ENCODE results near the gene ZFP62.
A peak's percentile ranks its signal among the peaks of the same experiment; 100 is the strongest.

The ZFP62 gene

GRCh38 chr5:180869587-180869986 is 8.5 kb upstream of the ZFP62 start:
- H3K9me3 ChIP-seq, result no peaks in the 10 kb centered on the region
- H3K36me3 ChIP-seq, result no peaks in the 10 kb centered on the region
- no peak for TF ChIP-seq CTCF (IDR thresholded peaks at IDR 0.05)
- intact Hi-C loops (cut with DNase I; ENCODE audit: low total_unique reads), result loop anchor here (5.0 to 10.0 kb wide), 2 partner anchors 82 to 395 kb away; partner anchors contain the start of gene TRIM52
- peak in 1 of 2 donors; percentile 64 for DNase-seq
- no peaks in the 10 kb centered on the region for H3K27me3 ChIP-seq
- H3K27ac ChIP-seq, result no peak overlapping the region
- H3K4me1 ChIP-seq, result no peaks in the 10 kb centered on the region
- no peak overlapping the region for H3K4me3 ChIP-seq

- no peaks in the 10 kb centered on the region for H3K27me3 ChIP-seq
- H3K4me1 ChIP-seq, result no peaks in the 10 kb centered on the region
- peak; percentile 56 to 62 for TF ChIP-seq CTCF (IDR thresholded peaks at IDR 0.05)
- intact Hi-C loops (cut with DNase I; ENCODE audit: low total_unique reads), result loop anchor here (5.0 to 10.0 kb wide), 2 partner anchors 82 to 396 kb away; partner anchors contain the start of gene TRIM52
- no peak overlapping the region for H3K4me3 ChIP-seq
- no peak overlapping the region for H3K27ac ChIP-seq
- peak; percentile 88 to 89 for DNase-seq
- no peaks in the 10 kb centered on the region for H3K9me3 ChIP-seq
- no peaks in the 10 kb centered on the region for H3K36me3 ChIP-seq
Observed at GRCh38 chr5:180868960-180869359, 7.9 kb upstream of the ZFP62 start.

DNA sequence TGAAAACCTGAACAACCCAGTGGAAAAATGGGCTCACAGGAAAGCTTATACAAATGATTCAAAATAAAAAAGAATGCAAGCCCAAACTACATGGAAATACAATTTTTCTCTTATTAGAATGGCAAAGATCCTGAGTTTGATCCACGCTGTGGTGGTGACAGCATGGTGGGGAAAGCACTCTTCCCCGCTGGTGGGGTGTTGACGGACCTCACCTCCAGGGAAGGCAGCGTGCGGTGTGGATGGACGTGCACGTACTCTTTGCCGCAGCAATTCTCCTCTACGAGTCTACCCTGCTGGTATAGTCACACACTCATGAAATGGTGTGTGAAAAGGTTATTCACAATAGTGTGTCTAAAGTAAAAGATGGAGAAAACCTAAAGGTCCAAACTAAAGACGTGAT is 5.9 kb upstream of the ZFP62 start:
- no peak overlapping the region for H3K4me3 ChIP-seq

DNA sequence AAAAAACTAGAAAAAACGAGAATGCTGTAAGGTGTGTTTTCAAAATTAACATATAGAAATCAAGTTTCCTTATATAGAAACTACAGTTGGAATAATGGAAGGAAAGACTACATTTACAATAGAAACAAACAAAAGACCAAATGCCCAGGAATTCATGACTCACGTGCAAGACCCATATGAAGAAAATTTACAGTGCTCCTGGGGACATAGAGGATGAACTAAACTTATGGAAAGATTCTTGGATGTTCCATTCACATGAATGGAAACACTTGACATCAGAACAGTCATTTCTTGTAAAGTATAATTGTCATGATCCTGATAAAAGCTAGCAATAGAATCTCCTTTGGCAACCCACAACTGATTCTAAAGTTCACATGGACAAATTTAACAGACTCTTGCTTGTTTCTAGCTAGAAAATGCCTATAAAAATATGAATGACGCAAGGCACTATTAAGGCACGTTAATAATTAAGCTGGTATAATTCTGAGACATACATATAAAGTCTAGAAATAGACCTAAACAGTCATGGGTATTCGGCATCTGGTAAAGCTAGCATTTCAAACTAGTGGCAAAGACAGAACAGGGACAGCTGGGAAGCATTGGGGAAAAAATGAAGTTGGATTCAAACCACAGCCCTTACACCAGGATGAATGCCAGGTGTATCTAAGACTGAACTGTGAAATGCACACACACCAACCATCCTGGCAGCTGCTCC is 5.1 kb upstream of the ZFP62 start:
- no peaks in the 10 kb centered on the region for H3K27me3 ChIP-seq
- no peaks in the 10 kb centered on the region for H3K36me3 ChIP-seq
- TF ChIP-seq CTCF (IDR thresholded peaks at IDR 0.05), result no peak
- H3K4me3 ChIP-seq, result no peak overlapping the region
- H3K4me1 ChIP-seq, result peaks cover 0 to 3% (median 0%) of the 10 kb centered on the region in 4 donors
- intact Hi-C loops (cut with DNase I; ENCODE audit: low total_unique reads), result loop anchor here (5.0 to 10.0 kb wide), 2 partner anchors 79 to 399 kb away; partner anchors contain the start of gene TRIM52
- no peak overlapping the region for H3K27ac ChIP-seq
- no peaks in the 10 kb centered on the region for H3K9me3 ChIP-seq
- no peak for DNase-seq

More for the DNA sequence above, 5.9 kb upstream of the ZFP62 start:
- intact Hi-C loops (cut with DNase I; ENCODE audit: low total_unique reads), result loop anchor here (5.0 to 10.0 kb wide), 2 partner anchors 80 to 398 kb away; partner anchors contain the start of gene TRIM52
- no peak overlapping the region for H3K27ac ChIP-seq
- TF ChIP-seq CTCF (IDR thresholded peaks at IDR 0.05), result no peak
- H3K4me1 ChIP-seq, result no peaks in the 10 kb centered on the region
- no peaks in the 10 kb centered on the region for H3K9me3 ChIP-seq
- H3K36me3 ChIP-seq, result no peaks in the 10 kb centered on the region
- no peaks in the 10 kb centered on the region for H3K27me3 ChIP-seq
- DNase-seq, result no peak

- TF ChIP-seq CTCF (IDR thresholded peaks at IDR 0.05), result no peak
- no peaks in the 10 kb centered on the region for H3K27me3 ChIP-seq
- no peak overlapping the region for H3K4me3 ChIP-seq
- intact Hi-C loops (cut with DNase I; ENCODE audit: low total_unique reads), result loop anchor here (10.0 kb wide), 1 partner anchor 402 kb away; the partner anchor contains the start of gene TRIM52
- no peak overlapping the region for H3K27ac ChIP-seq
- peaks cover 0 to 11% (median 8%) of the 10 kb centered on the region in 4 donors for H3K4me1 ChIP-seq
- DNase-seq, result no peak
- H3K36me3 ChIP-seq, result peaks cover 0 to 6% (median 6%) of the 10 kb centered on the region in 3 donors
- H3K9me3 ChIP-seq, result no peaks in the 10 kb centered on the region
Observed at GRCh38 chr5:180862645-180863044, 1.6 kb upstream of the ZFP62 start.
